Uterus (tissue), 2 donors: ENCODE data around the gene QPCT.

Source experiments
- POLR2A ChIP-seq, 2 donors: fragments of 450-650 bp; IDR thresholded peaks; one replicate each; pipeline ENCODE4 v1.6.1; 2016; ENCODE audit warnings: antibody characterized with exemption in 2 of 2, mild to moderate bottlenecking in 1 of 2, moderate library complexity in 1 of 2
- TF ChIP-seq, protein P1 (sequence below), 4 experiments: fragments of 200-600 bp in 2 of 4; fragments of 450-650 bp in 2 of 4; sonication (generic) in 2 of 4; IDR thresholded peaks; one replicate each; pipeline ENCODE4 v1.5.1; 2016 to 2019; ENCODE audit warnings: antibody characterized with exemption in 4 of 4, mild to moderate bottlenecking in 2 of 4, moderate library complexity in 1 of 4

DNA sequence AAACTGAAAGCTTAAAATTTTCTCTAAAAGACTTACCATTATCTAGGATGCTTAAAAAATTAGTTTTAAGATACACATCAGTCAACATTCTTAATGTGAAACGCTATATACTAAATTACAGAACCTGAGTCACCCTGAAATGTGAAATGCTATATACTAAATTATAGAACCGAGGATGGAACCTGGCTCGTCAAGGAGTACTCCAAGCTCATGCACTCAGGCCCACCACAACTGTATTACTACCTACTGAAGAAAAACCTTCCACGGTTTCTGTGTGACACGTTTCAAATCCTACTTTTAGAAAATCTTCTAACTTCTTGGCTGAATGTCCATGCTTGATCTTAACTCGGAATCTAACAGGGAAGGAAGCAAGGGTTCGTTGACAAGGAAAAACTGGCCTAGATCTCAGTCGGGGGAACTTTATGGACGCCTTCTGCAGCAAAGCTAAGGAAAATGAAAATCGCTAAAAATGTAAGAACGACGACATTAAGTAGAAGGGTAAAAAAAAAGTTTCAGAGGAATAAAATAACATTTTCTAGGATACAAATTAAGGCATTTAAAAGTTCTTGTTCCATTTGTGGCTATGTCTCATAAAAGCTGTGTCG is 21.2 kb upstream of the QPCT start:
- TF ChIP-seq, protein P1, sequence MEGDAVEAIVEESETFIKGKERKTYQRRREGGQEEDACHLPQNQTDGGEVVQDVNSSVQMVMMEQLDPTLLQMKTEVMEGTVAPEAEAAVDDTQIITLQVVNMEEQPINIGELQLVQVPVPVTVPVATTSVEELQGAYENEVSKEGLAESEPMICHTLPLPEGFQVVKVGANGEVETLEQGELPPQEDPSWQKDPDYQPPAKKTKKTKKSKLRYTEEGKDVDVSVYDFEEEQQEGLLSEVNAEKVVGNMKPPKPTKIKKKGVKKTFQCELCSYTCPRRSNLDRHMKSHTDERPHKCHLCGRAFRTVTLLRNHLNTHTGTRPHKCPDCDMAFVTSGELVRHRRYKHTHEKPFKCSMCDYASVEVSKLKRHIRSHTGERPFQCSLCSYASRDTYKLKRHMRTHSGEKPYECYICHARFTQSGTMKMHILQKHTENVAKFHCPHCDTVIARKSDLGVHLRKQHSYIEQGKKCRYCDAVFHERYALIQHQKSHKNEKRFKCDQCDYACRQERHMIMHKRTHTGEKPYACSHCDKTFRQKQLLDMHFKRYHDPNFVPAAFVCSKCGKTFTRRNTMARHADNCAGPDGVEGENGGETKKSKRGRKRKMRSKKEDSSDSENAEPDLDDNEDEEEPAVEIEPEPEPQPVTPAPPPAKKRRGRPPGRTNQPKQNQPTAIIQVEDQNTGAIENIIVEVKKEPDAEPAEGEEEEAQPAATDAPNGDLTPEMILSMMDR (IDR thresholded peaks at IDR 0.05) = no peak
- no peak for TF ChIP-seq POLR2A (IDR thresholded peaks at IDR 0.05)
